GM12874 (cell line): ENCODE measurements around the gene BRIP1.

ENCODE experiments used
- TF ChIP-seq, protein P1 (sequence below): IDR thresholded peaks from 2 replicates; pipeline ENCODE4 v1.5.1; 2011; ENCODE audit warnings: low read depth, mild to moderate bottlenecking, control low read depth, low read length, moderate library complexity; ENCODE audit not compliant: insufficient read depth

BRIP1 gene

GRCh38 chr17:61658183-61658582 is 205.1 kb downstream of the BRIP1 start:
- TF ChIP-seq, protein P1, sequence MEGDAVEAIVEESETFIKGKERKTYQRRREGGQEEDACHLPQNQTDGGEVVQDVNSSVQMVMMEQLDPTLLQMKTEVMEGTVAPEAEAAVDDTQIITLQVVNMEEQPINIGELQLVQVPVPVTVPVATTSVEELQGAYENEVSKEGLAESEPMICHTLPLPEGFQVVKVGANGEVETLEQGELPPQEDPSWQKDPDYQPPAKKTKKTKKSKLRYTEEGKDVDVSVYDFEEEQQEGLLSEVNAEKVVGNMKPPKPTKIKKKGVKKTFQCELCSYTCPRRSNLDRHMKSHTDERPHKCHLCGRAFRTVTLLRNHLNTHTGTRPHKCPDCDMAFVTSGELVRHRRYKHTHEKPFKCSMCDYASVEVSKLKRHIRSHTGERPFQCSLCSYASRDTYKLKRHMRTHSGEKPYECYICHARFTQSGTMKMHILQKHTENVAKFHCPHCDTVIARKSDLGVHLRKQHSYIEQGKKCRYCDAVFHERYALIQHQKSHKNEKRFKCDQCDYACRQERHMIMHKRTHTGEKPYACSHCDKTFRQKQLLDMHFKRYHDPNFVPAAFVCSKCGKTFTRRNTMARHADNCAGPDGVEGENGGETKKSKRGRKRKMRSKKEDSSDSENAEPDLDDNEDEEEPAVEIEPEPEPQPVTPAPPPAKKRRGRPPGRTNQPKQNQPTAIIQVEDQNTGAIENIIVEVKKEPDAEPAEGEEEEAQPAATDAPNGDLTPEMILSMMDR = no peak

DNA sequence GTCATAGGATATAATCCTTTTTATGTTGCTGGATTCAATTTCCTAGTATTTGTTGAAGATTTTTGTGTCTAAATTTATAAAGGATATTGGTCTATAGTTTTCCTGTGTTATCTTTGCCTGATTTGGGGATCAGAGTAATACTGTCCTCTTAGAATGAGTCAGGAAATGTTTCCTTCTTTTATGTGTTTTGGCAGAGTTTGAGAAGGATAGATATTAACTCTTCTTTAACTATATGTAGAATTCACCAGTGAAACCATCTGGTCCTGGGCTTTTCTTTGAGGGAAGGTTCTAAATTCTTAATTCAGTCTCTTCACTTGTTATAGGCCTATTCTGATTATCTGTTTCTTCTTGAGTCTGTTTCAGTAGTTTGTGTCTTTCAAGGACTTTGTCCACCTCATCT is 206.0 kb downstream of the BRIP1 start:
- TF ChIP-seq, protein P1 = no peak

DNA sequence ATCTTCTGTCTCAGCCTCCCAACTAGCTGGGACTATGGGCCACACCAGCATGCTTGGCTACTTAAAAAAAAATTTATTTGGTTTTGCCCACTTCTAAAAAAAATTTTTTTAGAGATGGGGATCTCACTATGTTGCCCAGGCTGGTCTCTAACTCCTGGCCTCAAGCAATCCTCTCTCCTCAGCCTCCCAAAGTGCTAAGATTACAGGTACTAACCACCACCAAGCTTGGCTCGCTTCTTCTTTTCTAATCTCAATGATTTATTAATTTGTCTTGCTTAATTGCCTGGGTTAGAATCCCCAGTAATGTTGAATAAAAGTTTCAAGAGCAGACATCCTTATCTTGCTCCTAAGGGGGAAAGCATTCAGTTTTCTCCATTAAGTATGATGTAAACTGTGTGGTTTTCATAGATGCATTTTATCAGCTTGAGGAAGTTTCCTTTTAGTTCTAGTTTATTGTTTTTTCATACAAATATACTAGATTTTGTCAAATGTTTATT is 206.6 kb downstream of the BRIP1 start:
- TF ChIP-seq, protein P1 = no peak

GRCh38 chr17:61650749-61651148 is 212.6 kb downstream of the BRIP1 start:
- TF ChIP-seq, protein P1 = no peak

DNA sequence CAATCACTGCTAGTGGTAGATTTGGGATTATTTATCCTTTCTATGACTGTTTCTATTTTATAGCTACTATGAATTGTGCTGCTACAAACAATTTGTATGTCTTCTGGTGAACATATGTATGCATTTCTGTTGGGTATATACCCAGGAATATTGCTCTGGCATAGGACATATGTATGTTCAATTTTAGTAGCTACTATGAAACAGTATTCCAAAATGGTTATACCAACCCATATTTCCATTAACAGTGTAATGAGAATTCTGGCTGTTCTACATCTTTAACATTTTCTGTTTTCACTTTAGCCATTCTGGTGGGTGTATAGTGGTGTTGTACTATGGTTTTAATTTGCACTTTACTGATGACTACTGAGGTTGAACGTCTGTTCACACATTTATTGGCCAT is 214.7 kb downstream of the BRIP1 start:
- TF ChIP-seq, protein P1 = no peak

- TF ChIP-seq, protein P1 = no peak
These were observed 216.3 kb downstream of the BRIP1 start for GRCh38 chr17:61647047-61647446.

- TF ChIP-seq, protein P1 = no peak
These were observed 216.8 kb downstream of the BRIP1 start for GRCh38 chr17:61646482-61646881.
